ENCODE results near the gene MPRIP. TPM values are rescaled to one million over a fixed set of nuclear protein-coding genes. Genes with fewer than 3 reads are reported as not detected.

MPRIP gene
- total RNA-seq, 1 experiment from 2014 or later, result 132 TPM

DNA sequence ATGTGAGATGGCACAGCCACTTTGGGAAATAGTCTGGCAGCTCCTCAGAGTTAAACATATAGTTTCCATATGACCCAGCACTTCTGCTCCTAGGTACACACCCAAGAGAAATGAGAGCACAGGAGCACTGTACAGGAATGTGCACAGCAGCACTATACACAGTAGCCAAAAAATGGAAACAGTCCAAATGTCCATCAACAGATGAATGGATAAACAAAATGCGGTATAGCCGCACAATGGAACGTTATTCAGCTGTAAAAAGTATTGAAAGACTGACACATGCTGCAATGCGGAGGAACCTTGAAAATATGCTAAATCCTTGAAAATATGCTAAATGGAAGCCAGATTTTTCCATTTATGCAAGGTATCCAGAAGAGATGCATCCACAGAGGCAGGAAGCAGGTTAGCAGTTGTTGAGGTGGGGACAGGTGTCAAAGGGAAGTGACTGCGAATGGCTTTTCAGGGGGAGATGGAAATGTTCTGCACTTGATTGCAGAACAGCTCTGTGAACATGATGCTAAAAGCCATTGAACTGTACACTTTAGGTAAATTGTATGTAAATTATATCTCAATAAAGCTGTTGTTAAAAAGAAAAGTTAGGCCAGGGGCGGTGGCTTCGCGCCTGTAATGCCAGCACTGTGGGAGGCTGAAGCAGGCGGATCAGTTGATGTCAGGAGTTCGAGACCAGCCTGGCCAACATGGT lies 80.7 kb downstream of the MPRIP start:
- Mint-ChIP-seq H3K27me3 (ENCODE audit: low read depth) (no peaks in the 10 kb centered on the region), H3K36me3 (ENCODE audit: insufficient read depth in 1 of 3, low read depth in 3 of 3) (peaks cover 0 to 5% (median 0%) of the 10 kb centered on the region in 3 experiments; a peak in 5 of 7 replicates), H3K9me3 (no peaks in the 10 kb centered on the region), H3K4me3 (no peak overlapping the region), H3K27ac (no peak overlapping the region), H3K4me1 (peaks cover 9 to 14% of the 10 kb centered on the region in 2 experiments; a peak in 3 of 4 replicates)
- Histone ChIP-seq H3K4me2 (ENCODE audit: insufficient read depth, insufficient read length, low read length) (no peak overlapping the region), H2AK5ac (ENCODE audit: insufficient read length, low read length) (no peak overlapping the region), H3K23ac (ENCODE audit: insufficient read length, low read depth, low read length) (no peak overlapping the region), H3K79me1 (ENCODE audit: insufficient read depth, low read depth, low read length, poor library complexity, severe bottlenecking) (no peaks in the 10 kb centered on the region), H2BK15ac (ENCODE audit: low read depth, low read length) (no peak overlapping the region), H3K27ac (ENCODE audit: insufficient read length, low read depth, low read length) (no peak overlapping the region), H4K8ac (replicated peaks; ENCODE audit: insufficient read length, low read depth, low read length) (no peak overlapping the region), H2AFZ (ENCODE audit: low read length) (no peak overlapping the region), H3K4ac (ENCODE audit: low read depth, low read length) (no peak overlapping the region), H3K9ac (ENCODE audit: extremely low read depth, insufficient read length, low read length) (no peak overlapping the region), H3K27me3 (ENCODE audit: insufficient read depth, low read length) (no peaks in the 10 kb centered on the region), H2BK20ac (ENCODE audit: low read depth, low read length, poor library complexity, severe bottlenecking) (no peak overlapping the region), H3K4me1 (ENCODE audit: insufficient read depth, low read length) (no peaks in the 10 kb centered on the region), H2BK12ac (ENCODE audit: insufficient read length, low read depth, low read length) (no peak overlapping the region), H3K9me3 (ENCODE audit: control insufficient read depth, low read depth, low read length) (no peaks in the 10 kb centered on the region), H4K20me1 (ENCODE audit: control insufficient read depth, insufficient read depth, insufficient read length) (no peaks in the 10 kb centered on the region), H3K79me2 (ENCODE audit: insufficient read depth, low read length) (no peaks in the 10 kb centered on the region; the same call in 1 of the 2 replicates), H2BK5ac (ENCODE audit: insufficient read length, low read length) (no peak overlapping the region), H4K5ac (ENCODE audit: insufficient read length, low read depth, low read length) (no peak overlapping the region), H3K14ac (ENCODE audit: insufficient read depth, low read length) (no peak overlapping the region), H3T11ph (ENCODE audit: low read length) (no peak overlapping the region), H3K56ac (ENCODE audit: insufficient read length, low read depth, low read length) (no peak overlapping the region), H4K91ac (ENCODE audit: insufficient read length, low read depth, low read length) (no peak overlapping the region), H3K23me2 (ENCODE audit: insufficient read length, low read depth, low read length, poor library complexity, severe bottlenecking) (no peaks in the 10 kb centered on the region), H2BK120ac (ENCODE audit: low read depth, low read length, poor library complexity, severe bottlenecking) (no peak overlapping the region), H3K18ac (ENCODE audit: insufficient read length, low read depth, low read length) (no peak overlapping the region)
- TF ChIP-seq, protein P1, sequence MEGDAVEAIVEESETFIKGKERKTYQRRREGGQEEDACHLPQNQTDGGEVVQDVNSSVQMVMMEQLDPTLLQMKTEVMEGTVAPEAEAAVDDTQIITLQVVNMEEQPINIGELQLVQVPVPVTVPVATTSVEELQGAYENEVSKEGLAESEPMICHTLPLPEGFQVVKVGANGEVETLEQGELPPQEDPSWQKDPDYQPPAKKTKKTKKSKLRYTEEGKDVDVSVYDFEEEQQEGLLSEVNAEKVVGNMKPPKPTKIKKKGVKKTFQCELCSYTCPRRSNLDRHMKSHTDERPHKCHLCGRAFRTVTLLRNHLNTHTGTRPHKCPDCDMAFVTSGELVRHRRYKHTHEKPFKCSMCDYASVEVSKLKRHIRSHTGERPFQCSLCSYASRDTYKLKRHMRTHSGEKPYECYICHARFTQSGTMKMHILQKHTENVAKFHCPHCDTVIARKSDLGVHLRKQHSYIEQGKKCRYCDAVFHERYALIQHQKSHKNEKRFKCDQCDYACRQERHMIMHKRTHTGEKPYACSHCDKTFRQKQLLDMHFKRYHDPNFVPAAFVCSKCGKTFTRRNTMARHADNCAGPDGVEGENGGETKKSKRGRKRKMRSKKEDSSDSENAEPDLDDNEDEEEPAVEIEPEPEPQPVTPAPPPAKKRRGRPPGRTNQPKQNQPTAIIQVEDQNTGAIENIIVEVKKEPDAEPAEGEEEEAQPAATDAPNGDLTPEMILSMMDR (conservative IDR thresholded peaks at IDR 0.05), result no peak
- DNase-seq, result no peak
- no CpG with 5 or more reads among the region's 10 CpGs for WGBS (ENCODE audit: extremely low coverage, insufficient read length, low lambda C conversion rate)

Data from H9 (cell line).